Neural cell (in vitro differentiated cells): ENCODE measurements around the gene PXDN. TPM values are rescaled to one million over a fixed set of nuclear protein-coding genes. Genes with fewer than 3 reads are reported as not detected.

ENCODE experiments used
- H2AFZ ChIP-seq: fragments of 200-600, 300-800 bp; sonication (generic), shearing (Covaris generic); 2 replicates; pipeline ENCODE4 v1.6.0; 2014; ENCODE audit warnings: low read depth, mild to moderate bottlenecking, antibody characterized with exemption, low read length, moderate library complexity
- H3F3A ChIP-seq: fragments of 200-600 bp; shearing (Covaris generic); 2 replicates; pipeline ENCODE4 v1.6.1; 2016; ENCODE audit warnings: mild to moderate bottlenecking, moderate library complexity, mixed read lengths, antibody characterized with exemption, low read length; ENCODE audit not compliant: insufficient read depth, poor library complexity, severe bottlenecking
- H3K27ac ChIP-seq: fragments of 200-600, 300-800 bp; sonication (generic), shearing (Covaris generic); 2 replicates; pipeline ENCODE4 v1.5.1; 2014; ENCODE audit warnings: mild to moderate bottlenecking, low read length, moderate library complexity
- H3K27me3 ChIP-seq: fragments of 300-800, 200-600 bp; sonication (generic), shearing (Covaris generic); 2 replicates; pipeline ENCODE4 v1.6.0; 2014; ENCODE audit warnings: mild to moderate bottlenecking, low read depth, low read length, moderate library complexity; ENCODE audit not compliant: insufficient read depth
- H3K36me3 ChIP-seq: fragments of 300-800, 200-600 bp; sonication (generic), shearing (Covaris generic); 2 replicates; pipeline ENCODE4 v1.5.1; 2014; ENCODE audit warnings: mild to moderate bottlenecking, antibody characterized with exemption, low read length, moderate library complexity; ENCODE audit not compliant: insufficient read depth
- H3K4me2 ChIP-seq: fragments of 300-800, 200-600 bp; sonication (generic), shearing (Covaris generic); 2 replicates; pipeline ENCODE4 v1.6.0; 2014; ENCODE audit warnings: mild to moderate bottlenecking, low read length
- H3K4me3 ChIP-seq: fragments of 300-800, 200-600 bp; sonication (generic), shearing (Covaris generic); 2 replicates; pipeline ENCODE4 v1.5.1; 2014; ENCODE audit warnings: mild to moderate bottlenecking, low read length, moderate library complexity
- H3K79me2 ChIP-seq: fragments of 200-600 bp; shearing (Covaris generic); replicated peaks from 2 replicates; pipeline ENCODE4 v1.6.0; 2014; ENCODE audit warnings: mild to moderate bottlenecking, low read length, moderate library complexity; ENCODE audit not compliant: insufficient read depth
- H3K9ac ChIP-seq: fragments of 300-800, 200-600 bp; sonication (generic), shearing (Covaris generic); 2 replicates; pipeline ENCODE4 v1.6.1; 2016; ENCODE audit warnings: mild to moderate bottlenecking, low read length, mixed read lengths
- H3K9me2 ChIP-seq: fragments of 200-600 bp; shearing (Covaris generic); 2 replicates; pipeline ENCODE4 v1.6.1; 2016; ENCODE audit warnings: mild to moderate bottlenecking, low read length, mixed read lengths; ENCODE audit not compliant: insufficient read depth
- H3K9me3 ChIP-seq: fragments of 200-600, 300-800 bp; sonication (generic), shearing (Covaris generic); 2 replicates; pipeline ENCODE4 v1.6.1; 2016; ENCODE audit warnings: mild to moderate bottlenecking, mixed run types, low read length, moderate library complexity, mixed read lengths
- H4K20me1 ChIP-seq: fragments of 200-600 bp; shearing (Covaris generic); 2 replicates; pipeline ENCODE4 v1.6.1; 2016; ENCODE audit warnings: mild to moderate bottlenecking, mixed run types; ENCODE audit not compliant: insufficient read depth
- CTCF ChIP-seq: fragments of 450-650 bp; IDR thresholded peaks from 2 replicates; pipeline ENCODE4 v1.5.1; 2014; ENCODE audit warnings: antibody characterized with exemption, mild to moderate bottlenecking, moderate library complexity; ENCODE audit not compliant: poor library complexity, severe bottlenecking
- EP300 ChIP-seq: fragments of 450-650 bp; conservative IDR thresholded peaks from 2 replicates; pipeline ENCODE4 v1.6.1; 2014; ENCODE audit warnings: antibody characterized with exemption, mild to moderate bottlenecking, moderate library complexity; ENCODE audit not compliant: poor library complexity, severe bottlenecking
- EZH2 ChIP-seq: fragments of 200-600, 300-800 bp; shearing (Covaris generic), sonication (generic); IDR thresholded peaks from 2 replicates; pipeline ENCODE4 v1.6.1; 2014; ENCODE audit warnings: antibody characterized with exemption, low read length, borderline replicate concordance, mild to moderate bottlenecking; ENCODE audit not compliant: insufficient read depth, poor library complexity, severe bottlenecking
- MXI1 ChIP-seq: fragments of 450-650 bp; conservative IDR thresholded peaks from 2 replicates; pipeline ENCODE4 v1.6.1; 2014; ENCODE audit warnings: antibody characterized with exemption, mild to moderate bottlenecking; ENCODE audit not compliant: poor library complexity, severe bottlenecking
- POLR2AphosphoS5 ChIP-seq: IDR thresholded peaks from 2 replicates; pipeline ENCODE4 v1.6.1; 2012
- RAD21 ChIP-seq: fragments of 450-650 bp; conservative IDR thresholded peaks from 2 replicates; pipeline ENCODE4 v1.6.1; 2014; ENCODE audit warnings: antibody characterized with exemption, mild to moderate bottlenecking, moderate library complexity
- REST ChIP-seq: IDR thresholded peaks from 2 replicates; pipeline ENCODE4 v1.6.1; 2012; ENCODE audit warnings: borderline replicate concordance
- SMC3 ChIP-seq: fragments of 450-650 bp; conservative IDR thresholded peaks from 2 replicates; pipeline ENCODE4 v1.6.1; 2014; ENCODE audit warnings: antibody characterized with exemption, mild to moderate bottlenecking, moderate library complexity; ENCODE audit not compliant: poor library complexity
- TAF1 ChIP-seq: IDR thresholded peaks from 2 replicates; pipeline ENCODE4 v1.6.1; 2012; ENCODE audit warnings: low read depth
- polyA plus RNA-seq: library from polyadenylated mRNA; depleted of rRNA; stranded (reverse); fragments of >200 nt; gene quantifications from 2 replicates; pipeline ENCODE4 v1.2.3, GENCODE V29; 2014

PXDN gene
- polyA plus RNA-seq, 1 donor from 2014 or later: 181 TPM

GRCh38 chr2:1683297-1683696 lies 61.0 kb downstream of the PXDN start:
- Histone ChIP-seq H3K9me2 (no peaks in the 10 kb centered on the region), H3K9ac (no peak overlapping the region), H3K9me3 (no peaks in the 10 kb centered on the region), H3K27me3 (no peaks in the 10 kb centered on the region), H3K36me3 (peaks cover 10% of the 10 kb centered on the region), H2AFZ (no peak overlapping the region), H3K4me2 (no peak overlapping the region), H3F3A (no peaks in the 10 kb centered on the region), H3K4me3 (no peak overlapping the region), H3K27ac (no peak overlapping the region), H3K79me2 (no peaks in the 10 kb centered on the region), H4K20me1 (no peaks in the 10 kb centered on the region)
- TF ChIP-seq MXI1: no peak
- no peak for TF ChIP-seq EZH2
- TF ChIP-seq POLR2AphosphoS5: no peak
- TF ChIP-seq CTCF: no peak
- no peak for TF ChIP-seq RAD21
- no peak for TF ChIP-seq EP300
- TF ChIP-seq REST: no peak
- no peak for TF ChIP-seq SMC3
- no peak for TF ChIP-seq TAF1

GRCh38 chr2:1682181-1682440 lies 62.2 kb downstream of the PXDN start:
- Histone ChIP-seq H3K79me2 (no peaks in the 10 kb centered on the region), H4K20me1 (no peaks in the 10 kb centered on the region), H3K4me2 (no peak overlapping the region), H3F3A (no peaks in the 10 kb centered on the region), H3K9me2 (no peaks in the 10 kb centered on the region), H3K27ac (no peak overlapping the region), H3K9me3 (no peaks in the 10 kb centered on the region), H3K9ac (no peak overlapping the region), H3K4me3 (no peak overlapping the region), H3K36me3 (peaks cover 10% of the 10 kb centered on the region), H2AFZ (no peak overlapping the region), H3K27me3 (no peaks in the 10 kb centered on the region)
- no peak for TF ChIP-seq TAF1
- no peak for TF ChIP-seq SMC3
- no peak for TF ChIP-seq CTCF
- TF ChIP-seq POLR2AphosphoS5: no peak
- no peak for TF ChIP-seq EZH2
- TF ChIP-seq RAD21: no peak
- TF ChIP-seq MXI1: no peak
- no peak for TF ChIP-seq EP300
- no peak for TF ChIP-seq REST
